Measurements from ENCODE around the gene E2F6.

DNA sequence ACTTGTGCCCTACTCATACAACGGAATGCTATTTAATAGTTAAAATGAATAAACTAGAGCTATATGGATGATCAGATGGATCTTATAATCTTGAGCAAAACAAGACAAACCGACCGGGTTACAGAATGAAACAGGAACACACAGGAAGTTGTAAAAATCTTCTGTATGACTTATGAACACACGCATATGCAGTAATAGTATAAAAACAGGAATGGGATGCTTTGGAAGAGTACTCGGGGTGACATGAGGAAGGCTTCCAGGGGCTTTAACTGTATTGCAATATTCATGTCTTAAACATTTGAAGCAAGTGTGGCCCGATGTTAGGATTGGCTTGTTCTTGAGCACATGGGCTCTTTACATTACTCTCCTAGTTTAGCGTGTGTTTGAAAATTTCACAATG lies 14.9 kb upstream of the E2F6 start:
- TF ChIP-seq RXRA (IDR thresholded peaks at IDR 0.05; ENCODE audit: borderline replicate concordance, low read depth): no peak
- TF ChIP-seq, protein P1, sequence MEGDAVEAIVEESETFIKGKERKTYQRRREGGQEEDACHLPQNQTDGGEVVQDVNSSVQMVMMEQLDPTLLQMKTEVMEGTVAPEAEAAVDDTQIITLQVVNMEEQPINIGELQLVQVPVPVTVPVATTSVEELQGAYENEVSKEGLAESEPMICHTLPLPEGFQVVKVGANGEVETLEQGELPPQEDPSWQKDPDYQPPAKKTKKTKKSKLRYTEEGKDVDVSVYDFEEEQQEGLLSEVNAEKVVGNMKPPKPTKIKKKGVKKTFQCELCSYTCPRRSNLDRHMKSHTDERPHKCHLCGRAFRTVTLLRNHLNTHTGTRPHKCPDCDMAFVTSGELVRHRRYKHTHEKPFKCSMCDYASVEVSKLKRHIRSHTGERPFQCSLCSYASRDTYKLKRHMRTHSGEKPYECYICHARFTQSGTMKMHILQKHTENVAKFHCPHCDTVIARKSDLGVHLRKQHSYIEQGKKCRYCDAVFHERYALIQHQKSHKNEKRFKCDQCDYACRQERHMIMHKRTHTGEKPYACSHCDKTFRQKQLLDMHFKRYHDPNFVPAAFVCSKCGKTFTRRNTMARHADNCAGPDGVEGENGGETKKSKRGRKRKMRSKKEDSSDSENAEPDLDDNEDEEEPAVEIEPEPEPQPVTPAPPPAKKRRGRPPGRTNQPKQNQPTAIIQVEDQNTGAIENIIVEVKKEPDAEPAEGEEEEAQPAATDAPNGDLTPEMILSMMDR (IDR thresholded peaks at IDR 0.05): no peak
- TF ChIP-seq TAF1 (IDR thresholded peaks at IDR 0.05; ENCODE audit: borderline replicate concordance, low read depth, low read length): no peak

All from SK-N-SH (cell line).